IMR-90 (cell line): ENCODE measurements around the gene IYD. TPM values are rescaled to one million over a fixed set of nuclear protein-coding genes. Genes with fewer than 3 reads are reported as not detected.

ENCODE experiments used
- ATAC-seq: fragments of 200-7000 bp; cut with Tn5 transposase; 2 replicates; pipeline ENCODE4 v1.9.1; 2020; ENCODE audit warnings: low read depth, mild to moderate bottlenecking, moderate library complexity
- BruUV-seq: library from RNA; stranded (reverse); fragments of 400-500 nt; replicated peaks from 2 replicates; lab custom pipeline; 2021; lab: Mats Ljungman, UMichigan
- CTCF ChIA-PET: fragments of 300-600 bp; formaldehyde crosslinking; extraction: SDS; loops from one replicate; lab custom pipeline; 2021; ENCODE audit warnings: antibody characterized with exemption; lab: Yijun Ruan, JAX
- POLR2A ChIA-PET: fragments of 300-600 bp; sonication (Branson Sonifier 250); formaldehyde crosslinking; loops from one replicate; lab custom pipeline; 2022; ENCODE audit warnings: antibody characterized with exemption; ENCODE audit not compliant: unreplicated experiment; lab: Charles Lee
- DNase-seq: peaks from one replicate; pipeline ENCODE4 v3.0.0; 2013
- H2AFZ ChIP-seq: replicated peaks from 2 replicates; pipeline ENCODE3; 2013; ENCODE audit warnings: low read length, mild to moderate bottlenecking; ENCODE audit not compliant: poor library complexity
- H2AK5ac ChIP-seq: 2 replicates; pipeline ENCODE4 v1.6.1; 2013; ENCODE audit warnings: low read depth, low read length, inconsistent platforms
- H2AK9ac ChIP-seq: replicated peaks from 2 replicates; pipeline ENCODE3; 2013; ENCODE audit warnings: mild to moderate bottlenecking, low read depth, low read length, moderate library complexity; ENCODE audit not compliant: poor library complexity
- H2BK120ac ChIP-seq: 2 replicates; pipeline ENCODE4 v1.6.1; 2013; ENCODE audit warnings: low read depth, low read length, inconsistent platforms
- H2BK15ac ChIP-seq: 3 replicates; pipeline ENCODE4 v1.6.1; 2013; ENCODE audit warnings: low read depth, low read length, inconsistent platforms
- H2BK20ac ChIP-seq: 2 replicates; pipeline ENCODE4 v1.6.1; 2013; ENCODE audit warnings: low read depth, mild to moderate bottlenecking, inconsistent platforms, low read length, moderate library complexity
- H2BK5ac ChIP-seq: 2 replicates; pipeline ENCODE4 v1.6.1; 2013; ENCODE audit warnings: mild to moderate bottlenecking, low read depth, low read length, inconsistent platforms; ENCODE audit not compliant: poor library complexity, severe bottlenecking
- H3K14ac ChIP-seq: replicated peaks from 2 replicates; pipeline ENCODE4 v1.6.1; 2013; ENCODE audit warnings: low read depth, low read length, inconsistent platforms
- H3K18ac ChIP-seq: 2 replicates; pipeline ENCODE4 v1.6.1; 2013; ENCODE audit warnings: low read depth, low read length, control low read depth
- H3K23ac ChIP-seq: 2 replicates; pipeline ENCODE4 v1.6.1; 2013; ENCODE audit warnings: low read depth, low read length, inconsistent platforms
- H3K27ac ChIP-seq: 2 replicates; pipeline ENCODE4 v1.5.1; 2013; ENCODE audit warnings: mild to moderate bottlenecking, control low read depth, low read length; ENCODE audit not compliant: insufficient read depth
- H3K27me3 ChIP-seq: 2 replicates; pipeline ENCODE4 v1.6.1; 2013; ENCODE audit warnings: low read length; ENCODE audit not compliant: control insufficient read depth, insufficient read depth
- H3K36me3 ChIP-seq: 2 replicates; pipeline ENCODE4 v1.6.1; 2013; ENCODE audit warnings: low read length, mixed read lengths; ENCODE audit not compliant: control insufficient read depth, insufficient read depth
- H3K4ac ChIP-seq: 2 replicates; pipeline ENCODE4 v1.6.1; 2013; ENCODE audit warnings: low read depth, low read length, inconsistent platforms
- H3K4me1 ChIP-seq: 2 replicates; pipeline ENCODE4 v1.6.1; 2013; ENCODE audit warnings: low read length, mixed read lengths; ENCODE audit not compliant: control insufficient read depth, insufficient read depth
- H3K4me2 ChIP-seq: 2 replicates; pipeline ENCODE4 v1.6.1; 2013; ENCODE audit warnings: low read depth, mild to moderate bottlenecking, control low read depth, low read length, moderate library complexity
- H3K4me3 ChIP-seq: 2 replicates; pipeline ENCODE4 v1.5.1; 2013; ENCODE audit warnings: low read depth, mild to moderate bottlenecking, control low read depth, low read length, moderate library complexity; ENCODE audit not compliant: insufficient read depth
- H3K56ac ChIP-seq: 2 replicates; pipeline ENCODE4 v1.6.1; 2013; ENCODE audit warnings: low read length, inconsistent platforms; ENCODE audit not compliant: insufficient read depth; ENCODE audit errors: extremely low read depth
- H3K79me1 ChIP-seq, 2 experiments: 2 replicates each; pipeline ENCODE4 v1.6.1; 2013; ENCODE audit warnings: low read length in 2 of 2, inconsistent platforms in 1 of 2, low read depth in 1 of 2
- H3K9ac ChIP-seq: 2 replicates; pipeline ENCODE4 v1.6.1; 2013; ENCODE audit warnings: low read depth, low read length, control low read depth
- H3K9me1 ChIP-seq: 2 replicates; pipeline ENCODE4 v1.6.1; 2013; ENCODE audit warnings: low read length, inconsistent platforms; ENCODE audit not compliant: insufficient read depth
- H3K9me3 ChIP-seq: 2 replicates; pipeline ENCODE4 v1.6.1; 2013; ENCODE audit warnings: low read length; ENCODE audit not compliant: control insufficient read depth, insufficient read depth
- H4K20me1 ChIP-seq: 2 replicates; pipeline ENCODE4 v1.6.1; 2013; ENCODE audit warnings: low read length, inconsistent platforms; ENCODE audit not compliant: insufficient read depth
- H4K5ac ChIP-seq: 2 replicates; pipeline ENCODE4 v1.6.1; 2013; ENCODE audit warnings: mild to moderate bottlenecking, low read depth, low read length, control low read depth
- H4K8ac ChIP-seq, 2 experiments: 2 replicates each; pipeline ENCODE4 v1.6.1; 2013; ENCODE audit warnings: low read depth in 2 of 2, low read length in 2 of 2, control low read depth in 1 of 2, inconsistent platforms in 1 of 2
- H4K91ac ChIP-seq: 2 replicates; pipeline ENCODE4 v1.6.1; 2013; ENCODE audit warnings: low read depth, low read length, inconsistent platforms; ENCODE audit not compliant: insufficient read depth
- BHLHE40 ChIP-seq: fragments of 150-350 bp; IDR thresholded peaks from 2 replicates; pipeline ENCODE4 v1.6.1; 2016; ENCODE audit warnings: mild to moderate bottlenecking, low read depth, low read length
- CEBPB ChIP-seq: IDR thresholded peaks from 2 replicates; pipeline ENCODE4 v1.6.1; 2012; ENCODE audit warnings: low read depth, low read length, improper control_type of control experiment
- CHD1 ChIP-seq: IDR thresholded peaks from 2 replicates; pipeline ENCODE4 v1.6.1; 2012; ENCODE audit warnings: low read depth, low read length, improper control_type of control experiment
- ELK1 ChIP-seq: fragments of 150-350 bp; IDR thresholded peaks from 2 replicates; pipeline ENCODE4 v1.6.1; 2016; ENCODE audit warnings: low read depth, mild to moderate bottlenecking, low read length, moderate library complexity, borderline replicate concordance
- MAFK ChIP-seq: IDR thresholded peaks from 2 replicates; pipeline ENCODE4 v1.6.1; 2012; ENCODE audit warnings: low read depth, low read length, improper control_type of control experiment
- MAZ ChIP-seq: IDR thresholded peaks from 2 replicates; pipeline ENCODE4 v1.6.1; 2012; ENCODE audit warnings: low read depth, mild to moderate bottlenecking, low read length, improper control_type of control experiment, moderate library complexity, borderline replicate concordance
- MXI1 ChIP-seq: IDR thresholded peaks from 2 replicates; pipeline ENCODE4 v1.6.1; 2012; ENCODE audit warnings: low read depth, mild to moderate bottlenecking, low read length, moderate library complexity, borderline replicate concordance
- NFE2L2 ChIP-seq: fragments of 150-350 bp; IDR thresholded peaks from 2 replicates; pipeline ENCODE4 v1.6.1; 2016; ENCODE audit warnings: low read depth, mild to moderate bottlenecking, low read length
- POLR2A ChIP-seq: IDR thresholded peaks from 2 replicates; pipeline ENCODE4 v1.6.1; 2012; ENCODE audit warnings: mild to moderate bottlenecking, low read depth, low read length
- RAD21 ChIP-seq: IDR thresholded peaks from 2 replicates; pipeline ENCODE4 v1.6.1; 2012; ENCODE audit warnings: low read length, improper control_type of control experiment
- RCOR1 ChIP-seq: IDR thresholded peaks from 2 replicates; pipeline ENCODE4 v1.6.1; 2012; ENCODE audit warnings: mild to moderate bottlenecking, low read length, improper control_type of control experiment; ENCODE audit not compliant: insufficient replicate concordance
- RFX5 ChIP-seq: IDR thresholded peaks from 2 replicates; pipeline ENCODE4 v1.8.0; 2012; ENCODE audit warnings: low read depth, mild to moderate bottlenecking, low read length, moderate library complexity
- WGBS, 2 experiments: methylation state at CpG; one replicate each; pipeline versions ENCODE4 v1.1.5 to v1.1.7; 2013; ENCODE audit warnings: missing lambda C conversion rate in 2 of 2; ENCODE audit not compliant: insufficient read length in 1 of 2; ENCODE audit errors: extremely low coverage in 2 of 2; 5-methylcytosine and 5-hydroxymethylcytosine counted together
- dilution Hi-C: fragments of 300-500 bp; cut with HindIII; formaldehyde crosslinking; loops from one replicate; pipeline ENCODE4 v1.14.3; 2018; ENCODE audit warnings: low sequenced_read_pairs; ENCODE audit not compliant: unreplicated experiment
- in situ Hi-C: fragments of 300-500 bp; cut with MboI; formaldehyde crosslinking; loops from 3 replicates; pipeline ENCODE4 v1.14.3; 2019; ENCODE audit warnings: low sequenced_read_pairs, inconsistent platforms, mixed read lengths
- intact Hi-C: fragments of 100-400 bp; cut with micrococcal nuclease; formaldehyde crosslinking; loops from 2 replicates; pipeline ENCODE4 v1.10.0; 2022
- polyA plus RNA-seq, 3 experiments: library from polyadenylated mRNA; depleted of rRNA; stranded (reverse); fragments of >200 nt; gene quantifications; 2 replicates each; pipeline ENCODE4 v1.2.3, GENCODE V29; 2012; ENCODE audit warnings: low replicate concordance in 1 of 3
- total RNA-seq: library from RNA; depleted of rRNA; stranded (reverse); fragments of >200 nt; gene quantifications from 2 replicates; pipeline ENCODE4 v1.2.3, GENCODE V29; 2012
- TF ChIP-seq, protein P1 (sequence below): fragments of 150-350 bp; IDR thresholded peaks from 2 replicates; pipeline ENCODE4 v1.6.1; 2017; ENCODE audit warnings: mild to moderate bottlenecking, antibody characterized with exemption, low read length, low read depth

Gene IYD
- total and polyA plus RNA-seq, 2 of the 4 experiments (the other 2 are of a cell fraction) = not detected

DNA sequence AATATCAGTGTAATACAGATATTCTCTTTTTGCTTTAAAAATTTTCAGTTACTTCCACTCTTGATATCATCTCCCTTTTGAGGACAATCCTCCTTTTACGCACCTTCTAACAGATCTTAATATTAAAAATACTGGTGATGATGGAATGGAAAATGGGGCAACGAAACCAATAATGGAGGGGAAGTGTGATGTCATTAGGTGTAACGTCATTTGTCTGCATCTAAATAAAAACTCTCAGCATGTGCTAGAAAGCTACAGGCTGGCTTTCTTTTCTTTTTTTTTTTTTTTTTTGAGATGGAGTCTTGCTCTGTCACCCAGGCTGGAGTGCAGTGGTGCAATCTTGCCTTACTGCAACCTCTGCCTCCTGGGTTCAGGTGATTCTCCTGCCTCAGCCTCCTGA is 66.5 kb downstream of the IYD start:
- dilution Hi-C loops = no loop called here
- ATAC-seq = no peak
- CTCF ChIA-PET = no interaction called here

More for the DNA sequence above, 66.5 kb downstream of the IYD start:
- H2BK15ac ChIP-seq = no peak overlapping the region
- no peak overlapping the region for H3K18ac ChIP-seq
- no peak overlapping the region for H4K91ac ChIP-seq
- no CpG with 5 or more reads among the region's 3 CpGs for WGBS, 2 experiments
- no peak overlapping the region for H4K8ac ChIP-seq
- no peak overlapping the region for H3K27ac ChIP-seq
- no peaks in the 10 kb centered on the region for H3K79me1 ChIP-seq
- H3K9me3 ChIP-seq = no peaks in the 10 kb centered on the region
- no peak for DNase-seq
- no peak overlapping the region for H3K14ac ChIP-seq
- H3K36me3 ChIP-seq = no peaks in the 10 kb centered on the region
- no peak overlapping the region for H3K4me3 ChIP-seq
- H3K4me1 ChIP-seq = no peaks in the 10 kb centered on the region
- no peaks in the 10 kb centered on the region for H4K20me1 ChIP-seq
- H3K27me3 ChIP-seq = peaks cover 2% of the 10 kb centered on the region; the same call in 1 of the 2 replicates
- H3K4me2 ChIP-seq = no peak overlapping the region
- no peak overlapping the region for H3K23ac ChIP-seq
- TF ChIP-seq CHD1 (no peak), RCOR1 (no peak), MXI1 (no peak), ELK1 (no peak), BHLHE40 (no peak), CEBPB (no peak), NFE2L2 (no peak), RFX5 (no peak), MAZ (no peak), RAD21 (no peak), POLR2A (no peak), MAFK (no peak)
- TF ChIP-seq, protein P1, sequence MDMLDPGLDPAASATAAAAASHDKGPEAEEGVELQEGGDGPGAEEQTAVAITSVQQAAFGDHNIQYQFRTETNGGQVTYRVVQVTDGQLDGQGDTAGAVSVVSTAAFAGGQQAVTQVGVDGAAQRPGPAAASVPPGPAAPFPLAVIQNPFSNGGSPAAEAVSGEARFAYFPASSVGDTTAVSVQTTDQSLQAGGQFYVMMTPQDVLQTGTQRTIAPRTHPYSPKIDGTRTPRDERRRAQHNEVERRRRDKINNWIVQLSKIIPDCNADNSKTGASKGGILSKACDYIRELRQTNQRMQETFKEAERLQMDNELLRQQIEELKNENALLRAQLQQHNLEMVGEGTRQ = no peak
- H4K5ac ChIP-seq = no peak overlapping the region
- in situ Hi-C loops (no loop called here), intact Hi-C loops (no loop called here)
- H2BK20ac ChIP-seq = no peak overlapping the region
- H3K56ac ChIP-seq = no peak overlapping the region
- H3K4ac ChIP-seq = no peak overlapping the region
- POLR2A ChIA-PET = no interaction called here
- no peak overlapping the region for H2BK5ac ChIP-seq
- no peak overlapping the region for H3K9ac ChIP-seq
- H2AK9ac ChIP-seq = no peak overlapping the region
- H2AK5ac ChIP-seq = no peak overlapping the region
- no peaks in the 10 kb centered on the region for H3K9me1 ChIP-seq
- H2BK120ac ChIP-seq = no peak overlapping the region
- BruUV-seq = no TSS peak
- H2AFZ ChIP-seq = no peak overlapping the region
